A549 (cell line): Measurements from ENCODE around the gene CLSTN1.

Source experiments
- CTCF ChIP-seq: fragments of >200 bp; sonication (Bioruptor Twin); formaldehyde crosslinking; IDR thresholded peaks from 3 replicates; pipeline ENCODE4 v1.5.1; 2016
- REST ChIP-seq: fragments of 200-600 bp; sonication (generic); IDR thresholded peaks from 2 replicates; pipeline ENCODE4 v1.6.1; 2016; ENCODE audit warnings: antibody characterized with exemption, mild to moderate bottlenecking, moderate library complexity

GRCh38 chr1:9824702-9825089 is 931 bp upstream of the CLSTN1 start:
- TF ChIP-seq CTCF (no peak), REST (no peak)
